HuH-7 (cell line): Measurements from ENCODE around the gene ESR2.
"Not testable (repeated sequence)": the region's sequence is repeated elsewhere in the genome, so short reads cannot be mapped to it uniquely, and the experiment has no call there.

Source experiments
- DNase-seq: peaks from one replicate; pipeline ENCODE4 v3.0.0; 2011; ENCODE audit warnings: low spot score

Gene ESR2

DNA sequence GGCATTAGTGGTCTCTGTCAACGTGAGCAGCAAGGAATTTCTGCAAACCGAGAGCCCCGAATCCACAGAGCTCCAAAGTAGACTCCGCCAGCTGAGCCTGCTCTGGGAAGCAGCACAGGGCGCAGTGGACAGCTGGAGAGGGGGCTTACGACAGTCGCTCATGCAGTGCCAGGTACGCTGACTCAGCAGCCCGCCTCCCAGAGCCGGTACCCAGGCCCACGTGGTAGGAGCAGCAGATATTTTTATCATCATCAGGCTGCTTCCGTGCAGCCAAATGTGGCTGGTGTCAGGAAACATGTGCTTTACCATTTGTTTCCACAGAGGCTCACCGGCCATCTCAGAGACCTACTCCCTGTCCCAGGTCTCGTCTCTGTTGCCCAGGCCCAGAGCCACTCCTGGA lies 73.7 kb downstream of the ESR2 start:
- DNase-seq, result no peak

DNA sequence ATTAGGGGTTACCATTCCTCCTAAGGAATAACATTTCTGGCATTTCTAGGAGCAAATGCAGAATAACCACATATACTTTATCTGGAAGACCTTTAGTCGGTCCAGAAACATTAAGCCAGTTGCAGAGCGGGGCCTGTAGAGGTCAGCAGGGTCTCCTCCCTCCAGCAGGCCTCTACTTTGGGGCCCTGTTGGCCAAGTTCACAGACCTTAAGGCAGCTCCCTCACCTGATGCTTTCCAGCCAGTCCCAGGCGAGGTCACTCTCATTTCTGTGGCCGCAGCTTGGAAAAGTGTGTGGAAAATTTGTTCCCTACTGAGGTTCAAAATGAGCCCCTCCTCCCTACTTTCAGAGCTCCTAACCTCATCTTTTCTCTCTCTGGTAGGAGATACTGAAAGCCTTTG lies 74.1 kb downstream of the ESR2 start:
- DNase-seq, result no peak

DNA sequence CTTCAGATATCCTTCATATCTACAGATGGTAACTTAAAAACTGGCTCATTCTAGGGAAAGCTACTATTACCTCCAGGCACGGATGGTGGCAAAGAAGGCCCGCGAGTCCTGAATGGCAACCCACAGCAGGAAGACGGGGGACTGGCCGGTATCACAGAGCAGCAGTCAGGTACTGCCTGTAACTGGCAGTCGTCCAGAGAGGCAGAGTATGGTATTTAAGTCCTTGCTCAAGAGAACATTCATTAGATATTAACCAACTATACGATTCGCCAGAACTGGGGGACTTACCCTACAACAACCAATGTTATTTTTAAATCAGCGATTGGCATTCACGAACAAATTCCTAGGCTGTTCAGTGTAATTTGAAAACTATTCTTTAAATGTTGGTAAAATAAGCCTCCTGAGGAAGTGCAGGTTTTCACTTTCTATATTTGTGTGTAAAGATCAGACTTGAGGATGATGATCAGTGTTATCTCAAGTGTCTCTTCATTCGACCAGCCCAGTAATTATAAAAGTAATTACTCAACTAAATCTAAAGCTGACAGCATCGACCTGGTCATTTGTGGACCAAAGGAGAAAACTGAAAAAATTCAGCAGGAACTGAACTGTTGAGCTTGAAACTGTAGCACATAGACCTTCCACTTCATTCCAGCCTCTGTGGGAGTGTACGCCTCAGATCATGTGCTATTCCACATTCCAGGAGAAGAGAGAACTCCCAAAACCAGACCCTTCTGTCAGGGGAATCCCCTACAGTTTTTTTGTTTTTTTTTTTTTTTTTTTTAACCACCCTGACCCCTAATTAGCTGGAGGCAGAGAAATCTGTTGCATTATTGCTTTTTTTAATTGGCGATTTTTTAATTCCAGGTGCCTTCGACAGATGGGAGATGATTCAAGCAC lies 75.6 kb downstream of the ESR2 start:
- DNase-seq, result no peak

DNA sequence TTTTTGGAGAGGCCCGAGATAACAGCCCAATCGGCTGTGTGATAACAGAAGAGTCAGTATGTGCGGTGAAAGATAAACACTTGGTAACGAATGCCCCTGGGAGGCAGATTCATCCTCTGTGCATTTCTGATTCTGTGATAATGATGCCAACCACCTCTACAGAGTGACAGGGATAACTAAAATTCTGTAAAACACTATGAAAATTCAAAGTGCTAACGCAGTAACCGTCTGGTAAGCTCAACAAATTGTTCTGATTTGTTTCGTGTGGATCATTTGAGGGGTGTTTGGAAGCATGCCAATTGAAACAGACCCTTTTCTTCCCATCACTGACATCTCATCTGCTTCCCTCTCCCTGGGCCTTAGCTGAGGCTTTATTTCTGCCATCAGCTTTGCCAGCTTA lies 76.3 kb downstream of the ESR2 start:
- no peak for DNase-seq

DNA sequence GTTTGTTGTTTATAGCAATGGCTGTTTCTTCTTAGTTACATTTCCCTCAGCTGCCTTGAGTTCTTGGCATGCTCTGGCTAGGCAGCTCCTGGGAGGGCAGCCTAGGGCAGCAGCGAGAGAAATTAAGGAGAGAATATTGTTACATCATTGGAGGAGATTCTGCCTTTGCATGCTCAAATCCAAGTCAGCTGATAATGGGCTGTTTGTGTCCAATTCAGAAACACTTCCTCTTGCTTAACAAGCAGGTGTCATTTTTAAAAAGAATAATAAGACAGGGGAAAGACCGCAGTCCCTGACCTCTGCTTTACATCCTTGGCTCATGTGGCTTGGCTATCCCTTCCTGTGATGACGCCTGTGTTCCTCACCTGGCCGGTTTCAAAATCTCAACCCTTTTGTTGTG lies 76.9 kb downstream of the ESR2 start:
- DNase-seq, result no peak

DNA sequence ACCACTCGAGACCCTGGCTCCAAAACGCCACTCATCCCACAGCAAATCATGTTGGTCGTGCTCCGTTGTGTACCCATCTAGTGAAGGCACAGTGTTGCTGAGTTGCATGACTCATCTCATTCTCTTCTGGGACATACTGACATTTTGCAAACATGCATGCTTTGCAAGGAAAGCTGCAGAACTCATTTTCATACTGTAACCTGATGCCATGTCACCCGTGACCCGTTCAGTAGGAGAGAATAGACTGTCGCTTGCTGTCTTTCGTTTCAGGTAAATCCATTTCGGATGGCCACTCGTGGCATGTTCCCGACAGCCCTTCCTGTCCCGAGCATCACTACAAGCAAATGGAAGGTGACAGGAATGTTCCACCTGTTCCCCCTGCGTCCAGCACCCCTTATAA lies 78.2 kb downstream of the ESR2 start:
- DNase-seq, result no peak

DNA sequence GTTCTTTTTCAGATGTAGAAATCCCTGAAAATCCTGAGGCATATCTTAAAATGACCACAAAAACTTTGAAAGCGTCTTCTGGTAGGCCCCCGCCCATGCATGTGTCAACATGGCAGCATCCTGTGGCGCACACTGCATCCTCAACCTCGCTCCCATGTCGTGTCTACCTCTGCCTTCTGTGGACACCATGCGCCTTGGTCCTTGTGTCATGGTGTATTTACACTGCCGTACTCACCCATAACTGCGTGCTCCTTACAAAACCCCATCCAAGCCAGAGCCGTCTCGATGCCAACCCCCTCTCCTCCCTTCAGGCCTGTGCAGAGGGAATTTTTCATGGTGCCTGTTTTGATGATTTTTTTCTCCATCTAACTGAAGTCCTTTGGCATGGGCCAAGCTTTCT lies 78.9 kb downstream of the ESR2 start:
- DNase-seq, result no peak

DNA sequence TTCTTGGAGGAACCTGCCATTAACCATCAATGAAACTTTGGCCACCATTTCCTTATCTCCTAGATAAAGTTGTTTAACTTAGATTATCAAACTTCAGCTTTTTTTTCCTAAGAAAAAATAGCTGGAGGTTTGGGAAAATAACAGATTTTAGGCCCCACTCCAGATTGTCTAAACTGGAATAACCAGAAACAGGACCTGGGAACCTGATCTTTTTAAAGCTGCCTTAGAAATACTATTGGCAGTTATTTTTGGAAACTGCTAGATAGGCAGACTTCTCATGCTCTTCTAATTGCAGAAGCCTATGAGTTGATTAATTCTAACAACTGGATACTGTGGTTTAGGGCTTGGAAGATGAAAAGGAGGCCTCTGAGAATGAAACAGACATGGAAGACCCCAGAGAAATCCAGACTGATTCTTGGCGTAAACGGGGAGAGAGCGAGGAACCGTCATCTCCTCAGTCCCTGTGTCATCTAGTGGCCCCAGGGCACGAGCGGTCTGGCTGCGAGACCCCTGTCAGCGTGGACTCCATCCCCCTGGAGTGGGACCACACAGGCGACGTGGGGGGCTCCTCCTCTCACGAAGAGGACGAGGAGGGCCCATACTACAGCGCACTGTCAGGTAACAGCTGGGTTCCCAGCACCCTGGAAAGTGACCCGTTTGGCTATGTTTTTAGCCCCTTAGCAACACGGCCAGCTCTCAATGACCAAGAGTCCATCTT lies 80.2 kb downstream of the ESR2 start:
- DNase-seq, result no peak

DNA sequence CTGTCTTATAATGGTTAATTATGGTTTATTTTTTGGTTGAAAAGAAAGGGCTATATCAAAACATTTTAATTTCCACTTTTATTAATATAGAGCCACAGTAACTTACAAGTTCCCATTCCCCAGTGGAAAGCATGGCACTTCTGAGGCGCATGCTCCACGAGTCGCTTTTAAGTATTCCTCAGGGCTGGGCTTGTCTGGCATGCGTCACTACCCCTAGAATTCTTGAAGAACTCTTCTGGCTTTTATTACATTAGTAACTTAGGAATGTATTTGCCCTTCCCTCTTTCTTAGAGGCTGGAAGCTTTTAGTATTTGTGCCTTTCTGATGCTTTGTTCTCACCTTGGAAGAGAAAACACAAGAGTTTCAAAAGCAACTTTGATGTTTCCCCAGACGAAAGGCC lies 81.1 kb downstream of the ESR2 start:
- DNase-seq, result no peak

DNA sequence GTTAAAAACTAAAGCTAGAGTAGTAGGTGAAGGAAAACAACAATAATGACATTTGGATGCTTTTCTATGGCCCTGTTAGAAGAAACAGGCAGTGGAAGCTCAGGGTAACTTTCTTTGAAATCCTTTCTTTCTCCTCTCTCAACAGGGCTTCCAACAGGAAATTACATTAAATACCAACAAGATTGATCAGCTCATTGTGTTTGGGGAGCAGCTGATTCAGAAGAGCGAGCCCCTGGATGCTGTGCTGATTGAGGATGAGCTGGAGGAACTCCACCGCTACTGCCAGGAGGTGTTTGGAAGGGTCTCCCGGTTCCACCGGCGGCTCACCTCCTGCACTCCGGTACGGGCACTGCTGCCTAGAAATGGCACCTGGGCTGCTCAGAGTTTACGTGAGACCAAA lies 81.5 kb downstream of the ESR2 start:
- no peak for DNase-seq

DNA sequence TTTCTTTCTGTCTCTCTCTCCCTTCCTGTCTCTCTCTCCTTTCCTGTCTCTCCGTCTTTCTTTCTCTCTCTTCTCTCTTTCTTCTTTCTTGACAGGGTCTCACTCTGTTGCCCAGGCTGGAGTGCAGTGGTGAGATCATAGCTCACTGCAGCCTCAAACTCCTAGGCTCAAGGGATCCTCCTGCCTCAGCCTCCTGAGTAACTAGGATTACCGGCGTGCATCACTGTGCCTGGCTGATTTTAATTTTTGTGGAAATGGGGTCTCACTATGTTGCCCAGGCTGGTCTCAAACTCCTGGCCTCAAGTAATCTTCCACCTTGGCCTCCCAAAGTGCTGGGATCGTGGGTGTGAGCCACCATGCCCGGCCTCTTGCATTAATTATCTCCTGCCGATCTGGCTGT lies 83.3 kb downstream of the ESR2 start:
- DNase-seq, result not testable (repeated sequence)

DNA sequence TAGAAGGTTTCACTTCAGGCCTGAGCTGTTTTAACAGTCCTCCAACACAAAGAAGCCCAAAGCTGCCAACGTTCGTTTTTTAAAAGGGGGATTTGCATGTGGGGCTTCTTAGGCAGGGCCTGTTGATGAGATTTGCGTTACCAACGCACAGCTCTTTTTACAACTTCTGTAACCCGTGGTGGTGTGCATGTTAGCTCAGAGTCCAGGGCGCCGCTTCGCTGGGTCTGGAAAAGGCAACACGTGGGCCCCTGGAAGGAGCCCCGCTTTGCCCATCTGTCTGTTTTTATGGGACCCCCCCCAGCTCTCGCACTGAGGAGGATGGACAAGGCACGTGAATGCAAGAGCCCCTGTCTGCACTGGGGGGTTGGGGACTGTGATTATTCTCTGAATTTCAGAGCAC lies 84.0 kb downstream of the ESR2 start:
- DNase-seq, result no peak

DNA sequence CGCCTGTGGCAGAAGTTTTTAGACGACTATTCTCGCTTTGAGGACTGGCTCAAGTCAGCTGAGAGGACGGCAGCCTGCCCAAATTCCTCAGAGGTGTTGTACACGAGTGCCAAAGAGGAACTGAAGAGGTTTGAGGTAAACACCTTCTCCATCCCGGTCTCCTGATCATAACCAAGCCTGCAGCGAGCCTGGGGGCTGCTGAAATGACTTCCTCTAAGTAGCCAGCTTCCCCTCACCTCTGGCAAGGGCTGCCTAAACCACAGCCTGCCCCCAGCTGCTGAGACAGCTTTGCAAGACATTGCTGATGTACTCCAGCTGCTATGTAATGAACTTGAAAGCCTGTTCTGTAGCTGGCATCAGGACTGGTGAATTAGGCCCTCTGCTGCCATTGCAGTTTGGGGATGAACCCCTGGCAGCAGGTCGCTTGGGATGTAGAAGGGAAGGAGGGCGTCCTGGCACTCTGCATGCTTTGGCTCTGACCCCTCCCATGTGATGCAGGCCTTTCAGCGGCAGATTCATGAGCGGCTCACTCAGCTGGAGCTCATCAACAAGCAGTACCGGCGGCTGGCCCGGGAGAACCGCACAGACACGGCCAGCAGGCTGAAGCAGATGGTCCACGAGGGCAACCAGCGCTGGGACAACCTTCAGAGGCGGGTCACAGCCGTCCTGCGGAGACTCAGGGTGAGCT lies 84.6 kb downstream of the ESR2 start:
- no peak for DNase-seq

DNA sequence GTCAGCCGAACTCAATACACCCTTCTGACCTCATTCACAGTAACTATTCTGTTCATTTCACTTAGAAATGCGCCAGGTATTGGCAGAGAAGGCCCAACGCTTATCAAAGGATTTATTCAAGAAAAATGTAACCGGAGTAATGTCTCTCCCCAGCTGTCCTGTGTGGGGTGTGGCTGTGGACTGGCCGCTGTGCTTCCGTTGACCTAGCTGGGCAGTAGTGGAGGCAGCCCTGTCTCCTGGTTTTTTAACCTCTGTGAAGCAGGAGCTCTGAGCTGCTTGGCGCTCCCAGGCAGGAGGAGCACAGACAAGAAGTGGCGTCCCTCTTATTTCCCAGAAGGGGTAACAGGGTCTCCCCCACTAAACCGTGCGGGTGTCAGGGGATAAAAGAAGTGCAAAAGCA lies 85.2 kb downstream of the ESR2 start:
- DNase-seq, result no peak

DNA sequence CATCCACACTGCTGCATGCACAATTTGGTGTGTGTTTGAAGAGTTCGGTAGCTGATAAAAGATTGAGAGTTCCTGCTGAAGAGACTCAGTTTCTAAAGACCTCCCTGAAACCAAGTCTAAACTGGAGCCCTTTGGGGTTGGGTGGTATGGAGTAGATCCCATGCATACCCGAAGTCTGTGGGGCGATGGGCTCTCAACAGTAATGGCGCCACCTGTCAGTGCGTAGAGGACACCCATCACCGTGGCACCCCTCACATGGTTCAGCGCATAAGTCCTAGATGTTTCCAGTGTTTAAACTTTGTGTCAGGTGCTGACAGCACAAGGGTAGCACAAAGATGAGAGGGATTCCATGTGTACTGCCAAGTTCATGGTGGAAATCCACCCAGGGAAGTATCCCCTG lies 85.9 kb downstream of the ESR2 start:
- no peak for DNase-seq

DNA sequence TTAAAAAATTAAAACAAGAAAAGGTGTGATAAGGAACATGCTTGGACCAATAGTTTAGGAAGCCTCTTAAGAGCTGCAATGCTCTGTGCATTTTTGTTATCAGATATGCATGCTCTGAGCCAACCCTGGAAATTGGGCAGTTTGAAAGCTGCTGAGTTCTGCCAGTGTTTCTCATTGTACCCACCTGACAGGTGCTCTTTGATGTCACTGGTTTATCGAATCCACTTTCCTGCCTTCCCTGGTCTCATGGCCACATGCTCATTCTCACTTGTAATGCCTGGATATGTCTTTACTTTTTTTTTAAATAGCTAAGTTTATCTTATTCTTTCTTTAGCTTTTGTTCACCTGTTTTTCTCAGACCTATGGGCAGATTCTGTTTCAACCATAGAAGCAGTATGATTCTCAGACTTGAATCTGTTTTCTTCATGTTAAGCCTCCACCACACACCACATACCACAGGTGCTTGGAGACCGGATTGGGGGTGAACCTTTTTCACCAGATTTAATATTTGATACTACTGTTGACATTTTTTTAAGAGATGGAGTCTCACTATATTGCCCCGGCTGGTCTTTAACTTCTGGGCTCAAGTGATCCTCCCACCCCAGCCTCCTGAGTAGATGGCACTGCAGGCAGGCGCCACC lies 90.7 kb downstream of the ESR2 start:
- no peak for DNase-seq

DNA sequence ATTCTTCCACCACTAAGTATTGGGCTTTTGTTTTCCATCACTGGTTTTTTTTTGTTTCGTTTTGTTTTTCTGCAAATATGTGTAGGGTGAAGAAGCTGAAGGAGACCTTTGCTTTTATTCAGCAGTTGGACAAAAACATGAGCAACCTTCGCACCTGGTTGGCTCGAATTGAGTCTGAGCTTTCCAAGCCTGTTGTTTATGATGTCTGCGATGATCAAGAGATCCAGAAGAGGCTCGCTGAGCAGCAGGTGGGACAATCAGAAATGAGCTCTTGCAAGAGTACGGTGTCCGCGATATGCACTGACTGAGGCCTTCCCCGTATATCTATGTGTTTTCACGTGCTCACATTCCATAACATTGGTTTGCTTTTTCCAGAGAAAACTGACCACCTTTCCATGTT lies 91.5 kb downstream of the ESR2 start:
- DNase-seq, result no peak

DNA sequence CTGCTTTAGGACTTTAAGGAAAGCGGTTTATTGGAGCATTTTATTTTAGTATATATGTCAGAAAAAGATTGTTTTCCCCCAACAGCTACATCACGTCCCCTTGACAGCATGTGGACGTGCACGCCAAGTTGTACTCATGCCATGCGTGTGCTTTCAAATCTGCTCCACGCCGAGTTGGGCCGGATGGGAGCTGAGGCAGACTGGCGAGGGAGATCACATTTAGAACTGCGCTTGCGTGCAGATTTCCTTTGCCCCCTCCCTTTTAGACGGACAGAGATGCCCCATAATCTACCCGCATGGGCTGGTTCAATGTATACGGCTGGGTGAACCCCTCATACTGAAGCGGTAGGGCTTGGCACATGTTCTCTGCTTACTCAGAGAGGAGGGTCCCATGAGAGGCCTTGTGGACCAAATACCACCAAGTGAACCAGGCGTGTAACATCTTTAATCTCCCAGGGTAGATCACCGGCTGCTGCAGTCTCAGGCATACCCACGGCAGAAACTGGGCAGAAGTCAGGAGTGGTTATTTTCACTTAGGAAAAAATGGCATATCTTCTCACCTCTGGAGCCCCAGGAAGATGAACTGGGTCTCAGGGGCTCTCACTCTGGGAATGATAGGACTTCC lies 92.1 kb downstream of the ESR2 start:
- DNase-seq, result no peak

DNA sequence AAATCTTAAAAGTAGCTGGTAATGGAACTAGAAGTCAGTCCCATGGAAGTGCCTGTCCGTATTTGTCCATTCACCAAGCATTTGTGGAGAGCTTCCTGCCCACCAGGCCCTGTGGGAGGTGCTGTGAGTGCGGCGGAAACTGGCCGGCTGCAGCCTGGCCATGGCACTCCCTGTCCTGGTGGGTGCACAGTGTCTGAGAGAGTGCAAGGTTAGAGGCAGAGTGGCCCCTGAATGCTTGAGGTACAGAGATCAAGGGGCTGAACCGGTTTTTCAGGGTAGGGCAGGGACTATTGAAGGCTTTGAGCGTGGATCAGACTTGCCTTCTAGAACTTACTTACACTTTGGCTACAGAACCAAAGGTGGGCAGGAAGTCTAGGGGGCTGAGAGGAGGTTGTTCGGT lies 92.9 kb downstream of the ESR2 start:
- no peak for DNase-seq

DNA sequence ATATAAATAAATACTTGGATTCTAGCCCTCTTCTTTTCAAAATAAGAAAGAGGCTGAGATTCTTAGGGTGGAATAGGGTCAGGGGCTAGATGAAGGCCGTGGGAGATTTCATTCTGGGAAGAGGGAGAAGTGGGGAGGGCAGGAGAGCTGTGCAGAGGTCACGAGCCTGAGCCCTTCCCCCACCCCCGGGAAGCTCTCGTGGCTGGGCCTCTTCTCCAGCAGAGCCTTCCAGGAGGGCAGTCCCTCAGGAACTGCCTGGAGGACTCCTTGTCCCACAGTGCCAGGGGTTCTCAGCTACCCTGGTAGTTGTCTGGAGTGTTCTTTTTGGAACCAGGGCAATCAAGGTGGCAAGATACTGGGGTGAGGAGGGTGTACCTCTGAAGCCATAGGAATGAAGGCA lies 94.0 kb downstream of the ESR2 start:
- DNase-seq, result no peak

DNA sequence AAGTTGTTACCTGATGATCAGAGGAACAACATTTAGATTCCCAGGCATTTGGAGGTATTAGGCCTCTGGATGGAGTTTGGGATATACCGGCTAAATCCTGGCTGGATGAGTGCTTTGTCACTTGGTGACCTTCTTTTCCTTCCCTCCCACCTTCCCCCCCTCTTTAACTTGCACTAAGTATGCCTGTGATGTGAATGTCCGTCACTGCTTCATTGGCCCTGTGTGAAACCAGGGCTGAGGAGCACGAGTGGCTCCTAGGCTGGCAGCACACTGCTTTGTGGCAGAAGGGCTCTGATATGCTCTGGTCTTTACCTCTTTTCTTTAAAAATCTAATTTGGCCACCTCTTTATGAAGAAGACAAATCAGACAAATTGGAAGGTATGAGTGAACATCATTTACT lies 95.7 kb downstream of the ESR2 start:
- no peak for DNase-seq

DNA sequence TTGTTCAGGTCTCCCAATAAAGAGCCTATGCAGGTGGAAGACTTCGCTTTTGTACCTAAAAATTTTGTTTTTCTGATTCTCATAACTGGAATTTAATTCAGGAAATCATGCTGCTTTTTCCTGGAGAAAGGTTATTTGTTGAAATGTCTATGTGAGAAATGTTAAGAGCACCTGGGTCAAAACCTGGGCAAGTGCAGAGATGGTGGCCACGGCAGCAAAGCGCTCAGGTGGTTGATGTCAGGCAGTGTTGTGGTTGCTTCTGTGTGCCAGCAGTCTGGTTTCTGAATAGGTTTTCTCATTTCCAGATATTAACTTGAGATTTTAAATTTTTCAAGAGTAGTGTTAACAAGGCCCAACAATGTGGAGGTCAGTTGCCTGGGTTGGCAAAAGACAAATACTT lies 96.2 kb downstream of the ESR2 start:
- no peak for DNase-seq
